NB4 (cell line): ENCODE results near the gene OPHN1.

Source experiments
- POLR2A ChIP-seq: IDR thresholded peaks from 2 replicates; pipeline ENCODE4 v1.6.1; 2011; ENCODE audit warnings: mild to moderate bottlenecking; ENCODE audit not compliant: insufficient read length; ENCODE audit errors: extremely low read depth
- TF ChIP-seq, protein P1 (sequence below): IDR thresholded peaks from one replicate; pipeline ENCODE4 v1.5.1; 2012; ENCODE audit warnings: low read depth, low read length
- TF ChIP-seq, protein P2 (sequence below): IDR thresholded peaks from 2 replicates; pipeline ENCODE4 v1.6.1; 2011; ENCODE audit warnings: low read depth, low read length

GRCh38 chrX:68083510-68083909 lies 349.8 kb downstream of the OPHN1 start:
- TF ChIP-seq, protein P1, sequence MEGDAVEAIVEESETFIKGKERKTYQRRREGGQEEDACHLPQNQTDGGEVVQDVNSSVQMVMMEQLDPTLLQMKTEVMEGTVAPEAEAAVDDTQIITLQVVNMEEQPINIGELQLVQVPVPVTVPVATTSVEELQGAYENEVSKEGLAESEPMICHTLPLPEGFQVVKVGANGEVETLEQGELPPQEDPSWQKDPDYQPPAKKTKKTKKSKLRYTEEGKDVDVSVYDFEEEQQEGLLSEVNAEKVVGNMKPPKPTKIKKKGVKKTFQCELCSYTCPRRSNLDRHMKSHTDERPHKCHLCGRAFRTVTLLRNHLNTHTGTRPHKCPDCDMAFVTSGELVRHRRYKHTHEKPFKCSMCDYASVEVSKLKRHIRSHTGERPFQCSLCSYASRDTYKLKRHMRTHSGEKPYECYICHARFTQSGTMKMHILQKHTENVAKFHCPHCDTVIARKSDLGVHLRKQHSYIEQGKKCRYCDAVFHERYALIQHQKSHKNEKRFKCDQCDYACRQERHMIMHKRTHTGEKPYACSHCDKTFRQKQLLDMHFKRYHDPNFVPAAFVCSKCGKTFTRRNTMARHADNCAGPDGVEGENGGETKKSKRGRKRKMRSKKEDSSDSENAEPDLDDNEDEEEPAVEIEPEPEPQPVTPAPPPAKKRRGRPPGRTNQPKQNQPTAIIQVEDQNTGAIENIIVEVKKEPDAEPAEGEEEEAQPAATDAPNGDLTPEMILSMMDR: no peak
- no peak for TF ChIP-seq POLR2A
- TF ChIP-seq, protein P2, sequence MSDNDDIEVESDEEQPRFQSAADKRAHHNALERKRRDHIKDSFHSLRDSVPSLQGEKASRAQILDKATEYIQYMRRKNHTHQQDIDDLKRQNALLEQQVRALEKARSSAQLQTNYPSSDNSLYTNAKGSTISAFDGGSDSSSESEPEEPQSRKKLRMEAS: no peak
